Calu3 (cell line): ENCODE results near the gene PFKFB3. TPM values are rescaled to one million over a fixed set of nuclear protein-coding genes. Genes with fewer than 3 reads are reported as not detected.
A peak's percentile ranks its signal among the peaks of the same experiment; 100 is the strongest.

Source experiments
- BruUV-seq: library from RNA; stranded (reverse); fragments of 400-500 nt; replicated peaks from 2 replicates; lab custom pipeline; 2021; lab: Mats Ljungman, UMichigan
- CTCF ChIA-PET: fragments of 300-600 bp; sonication (Branson Sonifier 250); formaldehyde crosslinking; loops from one replicate; lab custom pipeline; 2022; ENCODE audit warnings: antibody characterized with exemption; lab: Charles Lee
- DNase-seq: peaks from one replicate; pipeline ENCODE4 v3.0.0; 2022
- H3K27ac Mint-ChIP-seq: one replicate; pipeline ENCODE4 v1.8.0; 2022; ENCODE audit warnings: mixed read lengths; ENCODE audit not compliant: unreplicated experiment
- H3K27me3 Mint-ChIP-seq: one replicate; pipeline ENCODE4 v1.8.0; 2022; ENCODE audit warnings: mixed read lengths; ENCODE audit not compliant: unreplicated experiment
- H3K36me3 Mint-ChIP-seq: one replicate; pipeline ENCODE4 v1.8.0; 2022; ENCODE audit warnings: mild to moderate bottlenecking, moderate library complexity, mixed read lengths; ENCODE audit not compliant: insufficient read depth, unreplicated experiment
- H3K4me1 Mint-ChIP-seq: one replicate; pipeline ENCODE4 v1.8.0; 2022; ENCODE audit warnings: mild to moderate bottlenecking, low read depth, mixed read lengths; ENCODE audit not compliant: unreplicated experiment
- H3K4me3 Mint-ChIP-seq: one replicate; pipeline ENCODE4 v1.8.0; 2022; ENCODE audit warnings: mild to moderate bottlenecking, low read depth, moderate library complexity, mixed read lengths; ENCODE audit not compliant: unreplicated experiment
- H3K9me3 Mint-ChIP-seq: one replicate; pipeline ENCODE4 v1.8.0; 2022; ENCODE audit warnings: low read depth, mixed read lengths; ENCODE audit not compliant: unreplicated experiment
- CTCF ChIP-seq: fragments of 200-600 bp; IDR thresholded peaks from one replicate; pipeline ENCODE4 v1.8.0; 2022; ENCODE audit warnings: antibody characterized with exemption; ENCODE audit not compliant: unreplicated experiment
- intact Hi-C: fragments of 100-400 bp; cut with micrococcal nuclease; formaldehyde crosslinking; loops from one replicate; pipeline ENCODE4 v1.10.0; 2022; ENCODE audit not compliant: unreplicated experiment
- total RNA-seq: library from RNA; stranded (reverse); gene quantifications from 2 replicates; pipeline ENCODE4 v1.2.3, GENCODE V29; 2022

The PFKFB3 gene
- total RNA-seq, 1 experiment from 2014 or later: 293 TPM

- no peak for TF ChIP-seq CTCF
- H3K4me1 Mint-ChIP-seq: peaks cover 48% of the 10 kb centered on the region
- peaks cover 100% of the 10 kb centered on the region for H3K36me3 Mint-ChIP-seq
- peak overlapping the region; percentile 75 for H3K27ac Mint-ChIP-seq
- BruUV-seq: no TSS peak
- intact Hi-C loops: loop anchor here (10.0 kb wide), 1 partner anchor 172 kb away; no protein-coding TSS in a partner anchor
- H3K9me3 Mint-ChIP-seq: no peaks in the 10 kb centered on the region
- CTCF ChIA-PET: no interaction called here
- H3K4me3 Mint-ChIP-seq: no peak overlapping the region
- no peaks in the 10 kb centered on the region for H3K27me3 Mint-ChIP-seq
- DNase-seq: no peak
Observed at GRCh38 chr10:6232225-6232807, 29.6 kb downstream of the PFKFB3 start.

- H3K27ac Mint-ChIP-seq: peak overlapping the region; percentile 75
- BruUV-seq: no TSS peak
- no peak overlapping the region for H3K4me3 Mint-ChIP-seq
- peaks cover 99% of the 10 kb centered on the region for H3K36me3 Mint-ChIP-seq
- TF ChIP-seq CTCF: no peak
- no peaks in the 10 kb centered on the region for H3K9me3 Mint-ChIP-seq
- no peak for DNase-seq
- H3K27me3 Mint-ChIP-seq: no peaks in the 10 kb centered on the region
- H3K4me1 Mint-ChIP-seq: peaks cover 44% of the 10 kb centered on the region
- CTCF ChIA-PET: no interaction called here
- intact Hi-C loops: loop anchor here (10.0 kb wide), 1 partner anchor 172 kb away; no protein-coding TSS in a partner anchor
Observed at GRCh38 chr10:6232846-6233724, 30.4 kb downstream of the PFKFB3 start.

- peak overlapping the region; percentile 51 for H3K27ac Mint-ChIP-seq
- CTCF ChIA-PET: no interaction called here
- TF ChIP-seq CTCF: no peak
- DNase-seq: no peak
- H3K36me3 Mint-ChIP-seq: peaks cover 98% of the 10 kb centered on the region
- H3K9me3 Mint-ChIP-seq: no peaks in the 10 kb centered on the region
- intact Hi-C loops: loop anchor here (10.0 kb wide), 1 partner anchor 171 kb away; no protein-coding TSS in a partner anchor
- no peaks in the 10 kb centered on the region for H3K27me3 Mint-ChIP-seq
- no TSS peak for BruUV-seq
- no peak overlapping the region for H3K4me3 Mint-ChIP-seq
- peaks cover 39% of the 10 kb centered on the region for H3K4me1 Mint-ChIP-seq
Observed at GRCh38 chr10:6233725-6234277, 31.1 kb downstream of the PFKFB3 start.

GRCh38 chr10:6234371-6234770, 31.6 kb downstream of the PFKFB3 start:
- BruUV-seq: no TSS peak
- no peaks in the 10 kb centered on the region for H3K27me3 Mint-ChIP-seq
- DNase-seq: no peak
- intact Hi-C loops: loop anchor here (10.0 kb wide), 1 partner anchor 170 kb away; no protein-coding TSS in a partner anchor
- no peaks in the 10 kb centered on the region for H3K9me3 Mint-ChIP-seq
- H3K36me3 Mint-ChIP-seq: peaks cover 98% of the 10 kb centered on the region
- CTCF ChIA-PET: interaction anchor here (0.6 to 1.2 kb wide), 2 partner anchors 167 to 1868 kb away, joined by 3 read pairs; no protein-coding TSS in a partner anchor
- H3K27ac Mint-ChIP-seq: peak overlapping the region; percentile 51
- no peak overlapping the region for H3K4me3 Mint-ChIP-seq
- H3K4me1 Mint-ChIP-seq: peaks cover 39% of the 10 kb centered on the region
- TF ChIP-seq CTCF: no peak
